Stimulated activated CD8-positive, alpha-beta memory T cell treated with anti-CD3 and anti-CD28 coated beads, Interleukin-7, amount 100 ng/mL, for 4 hours (primary cell): Measurements from ENCODE around the gene SOX5.
"Not testable (repeated sequence)": the region's sequence is repeated elsewhere in the genome, so short reads cannot be mapped to it uniquely, and the experiment has no call there.

Experiments used
- DNase-seq, 2 donors: peaks; one replicate each; pipeline ENCODE4 v3.0.0-alpha.2; 2020; ENCODE audit warnings: low read depth in 2 of 2

The SOX5 gene

GRCh38 chr12:23493672-23494071 lies 455.8 kb downstream of the SOX5 start:
- DNase-seq = no peak

- DNase-seq = not testable (repeated sequence)
These were observed 458.4 kb downstream of the SOX5 start for GRCh38 chr12:23491029-23491428.

- no peak for DNase-seq
These were observed 461.3 kb downstream of the SOX5 start for GRCh38 chr12:23488130-23488529.

DNA sequence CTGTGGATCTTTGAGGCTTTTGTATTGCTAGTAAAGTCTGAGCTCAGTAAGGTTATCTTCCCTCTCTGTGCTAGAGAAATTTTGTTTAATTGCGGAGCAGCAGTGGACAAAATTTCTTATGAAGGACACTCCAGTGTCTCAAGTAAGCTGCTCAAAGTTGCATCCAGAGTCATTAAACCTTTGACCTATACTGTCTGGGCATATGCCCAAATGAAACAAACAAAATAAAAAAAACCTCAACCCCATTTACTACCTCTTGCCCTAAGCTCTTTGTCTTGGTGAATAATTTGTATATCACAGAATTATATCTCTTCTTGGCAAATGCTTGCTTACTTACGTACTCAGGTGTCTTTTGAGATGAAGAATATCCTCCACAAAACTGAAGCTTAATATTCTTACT lies 465.2 kb downstream of the SOX5 start:
- no peak for DNase-seq

DNA sequence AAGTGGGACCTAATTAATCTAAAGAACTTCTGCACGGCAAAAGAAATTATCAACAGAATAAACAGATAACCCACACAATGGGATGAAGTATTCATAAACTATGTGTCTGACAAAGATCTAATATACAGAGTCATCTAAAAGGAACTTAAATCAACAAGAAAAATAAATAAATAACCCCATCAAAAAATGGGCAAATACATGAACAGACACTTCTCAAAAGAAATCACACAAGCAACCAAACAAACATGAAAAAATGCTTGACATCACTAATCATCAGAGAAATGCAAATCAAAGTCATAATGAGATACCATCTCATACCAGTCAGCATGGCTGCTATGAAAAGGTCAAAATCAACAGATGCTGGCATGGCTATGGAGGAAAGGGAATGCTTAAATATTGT lies 466.9 kb downstream of the SOX5 start:
- DNase-seq = no peak
